Neural cell (in vitro differentiated cells): Measurements from ENCODE around the gene RAB18. TPM values are rescaled to one million over a fixed set of nuclear protein-coding genes. Genes with fewer than 3 reads are reported as not detected.

Experiments used
- H2AFZ ChIP-seq: fragments of 200-600, 300-800 bp; sonication (generic), shearing (Covaris generic); 2 replicates; pipeline ENCODE4 v1.6.0; 2014; ENCODE audit warnings: low read depth, mild to moderate bottlenecking, antibody characterized with exemption, low read length, moderate library complexity
- H3F3A ChIP-seq: fragments of 200-600 bp; shearing (Covaris generic); 2 replicates; pipeline ENCODE4 v1.6.1; 2016; ENCODE audit warnings: mild to moderate bottlenecking, moderate library complexity, mixed read lengths, antibody characterized with exemption, low read length; ENCODE audit not compliant: insufficient read depth, poor library complexity, severe bottlenecking
- H3K27ac ChIP-seq: fragments of 200-600, 300-800 bp; sonication (generic), shearing (Covaris generic); 2 replicates; pipeline ENCODE4 v1.5.1; 2014; ENCODE audit warnings: mild to moderate bottlenecking, low read length, moderate library complexity
- H3K27me3 ChIP-seq: fragments of 300-800, 200-600 bp; sonication (generic), shearing (Covaris generic); 2 replicates; pipeline ENCODE4 v1.6.0; 2014; ENCODE audit warnings: mild to moderate bottlenecking, low read depth, low read length, moderate library complexity; ENCODE audit not compliant: insufficient read depth
- H3K36me3 ChIP-seq: fragments of 300-800, 200-600 bp; sonication (generic), shearing (Covaris generic); 2 replicates; pipeline ENCODE4 v1.5.1; 2014; ENCODE audit warnings: mild to moderate bottlenecking, antibody characterized with exemption, low read length, moderate library complexity; ENCODE audit not compliant: insufficient read depth
- H3K4me2 ChIP-seq: fragments of 300-800, 200-600 bp; sonication (generic), shearing (Covaris generic); 2 replicates; pipeline ENCODE4 v1.6.0; 2014; ENCODE audit warnings: mild to moderate bottlenecking, low read length
- H3K4me3 ChIP-seq: fragments of 300-800, 200-600 bp; sonication (generic), shearing (Covaris generic); 2 replicates; pipeline ENCODE4 v1.5.1; 2014; ENCODE audit warnings: mild to moderate bottlenecking, low read length, moderate library complexity
- H3K79me2 ChIP-seq: fragments of 200-600 bp; shearing (Covaris generic); replicated peaks from 2 replicates; pipeline ENCODE4 v1.6.0; 2014; ENCODE audit warnings: mild to moderate bottlenecking, low read length, moderate library complexity; ENCODE audit not compliant: insufficient read depth
- H3K9ac ChIP-seq: fragments of 300-800, 200-600 bp; sonication (generic), shearing (Covaris generic); 2 replicates; pipeline ENCODE4 v1.6.1; 2016; ENCODE audit warnings: mild to moderate bottlenecking, low read length, mixed read lengths
- H3K9me2 ChIP-seq: fragments of 200-600 bp; shearing (Covaris generic); 2 replicates; pipeline ENCODE4 v1.6.1; 2016; ENCODE audit warnings: mild to moderate bottlenecking, low read length, mixed read lengths; ENCODE audit not compliant: insufficient read depth
- H3K9me3 ChIP-seq: fragments of 200-600, 300-800 bp; sonication (generic), shearing (Covaris generic); 2 replicates; pipeline ENCODE4 v1.6.1; 2016; ENCODE audit warnings: mild to moderate bottlenecking, mixed run types, low read length, moderate library complexity, mixed read lengths
- H4K20me1 ChIP-seq: fragments of 200-600 bp; shearing (Covaris generic); 2 replicates; pipeline ENCODE4 v1.6.1; 2016; ENCODE audit warnings: mild to moderate bottlenecking, mixed run types; ENCODE audit not compliant: insufficient read depth
- EP300 ChIP-seq: fragments of 450-650 bp; conservative IDR thresholded peaks from 2 replicates; pipeline ENCODE4 v1.6.1; 2014; ENCODE audit warnings: antibody characterized with exemption, mild to moderate bottlenecking, moderate library complexity; ENCODE audit not compliant: poor library complexity, severe bottlenecking
- EZH2 ChIP-seq: fragments of 200-600, 300-800 bp; shearing (Covaris generic), sonication (generic); IDR thresholded peaks from 2 replicates; pipeline ENCODE4 v1.6.1; 2014; ENCODE audit warnings: antibody characterized with exemption, low read length, borderline replicate concordance, mild to moderate bottlenecking; ENCODE audit not compliant: insufficient read depth, poor library complexity, severe bottlenecking
- MXI1 ChIP-seq: fragments of 450-650 bp; conservative IDR thresholded peaks from 2 replicates; pipeline ENCODE4 v1.6.1; 2014; ENCODE audit warnings: antibody characterized with exemption, mild to moderate bottlenecking; ENCODE audit not compliant: poor library complexity, severe bottlenecking
- POLR2AphosphoS5 ChIP-seq: IDR thresholded peaks from 2 replicates; pipeline ENCODE4 v1.6.1; 2012
- RAD21 ChIP-seq: fragments of 450-650 bp; conservative IDR thresholded peaks from 2 replicates; pipeline ENCODE4 v1.6.1; 2014; ENCODE audit warnings: antibody characterized with exemption, mild to moderate bottlenecking, moderate library complexity
- SMC3 ChIP-seq: fragments of 450-650 bp; conservative IDR thresholded peaks from 2 replicates; pipeline ENCODE4 v1.6.1; 2014; ENCODE audit warnings: antibody characterized with exemption, mild to moderate bottlenecking, moderate library complexity; ENCODE audit not compliant: poor library complexity
- TAF1 ChIP-seq: IDR thresholded peaks from 2 replicates; pipeline ENCODE4 v1.6.1; 2012; ENCODE audit warnings: low read depth
- polyA plus RNA-seq: library from polyadenylated mRNA; depleted of rRNA; stranded (reverse); fragments of >200 nt; gene quantifications from 2 replicates; pipeline ENCODE4 v1.2.3, GENCODE V29; 2014
- TF ChIP-seq, protein P1 (sequence below): fragments of 450-650 bp; IDR thresholded peaks from 2 replicates; pipeline ENCODE4 v1.5.1; 2014; ENCODE audit warnings: antibody characterized with exemption, mild to moderate bottlenecking, moderate library complexity; ENCODE audit not compliant: poor library complexity, severe bottlenecking
- TF ChIP-seq, protein P2 (sequence below): IDR thresholded peaks from 2 replicates; pipeline ENCODE4 v1.6.1; 2012; ENCODE audit warnings: borderline replicate concordance

Gene RAB18
- polyA plus RNA-seq, 1 donor from 2014 or later, result 122 TPM

- Histone ChIP-seq H3F3A (no peaks in the 10 kb centered on the region), H3K9me3 (no peaks in the 10 kb centered on the region), H2AFZ (no peak overlapping the region), H3K9ac (no peak overlapping the region), H3K27me3 (no peaks in the 10 kb centered on the region), H4K20me1 (no peaks in the 10 kb centered on the region), H3K4me3 (no peak overlapping the region), H3K36me3 (no peaks in the 10 kb centered on the region), H3K4me2 (no peak overlapping the region), H3K79me2 (peaks cover 35% of the 10 kb centered on the region), H3K9me2 (no peaks in the 10 kb centered on the region), H3K27ac (no peak overlapping the region)
- TF ChIP-seq TAF1 (no peak), RAD21 (no peak), SMC3 (no peak), POLR2AphosphoS5 (no peak), EZH2 (no peak), MXI1 (no peak)
- TF ChIP-seq, protein P1, sequence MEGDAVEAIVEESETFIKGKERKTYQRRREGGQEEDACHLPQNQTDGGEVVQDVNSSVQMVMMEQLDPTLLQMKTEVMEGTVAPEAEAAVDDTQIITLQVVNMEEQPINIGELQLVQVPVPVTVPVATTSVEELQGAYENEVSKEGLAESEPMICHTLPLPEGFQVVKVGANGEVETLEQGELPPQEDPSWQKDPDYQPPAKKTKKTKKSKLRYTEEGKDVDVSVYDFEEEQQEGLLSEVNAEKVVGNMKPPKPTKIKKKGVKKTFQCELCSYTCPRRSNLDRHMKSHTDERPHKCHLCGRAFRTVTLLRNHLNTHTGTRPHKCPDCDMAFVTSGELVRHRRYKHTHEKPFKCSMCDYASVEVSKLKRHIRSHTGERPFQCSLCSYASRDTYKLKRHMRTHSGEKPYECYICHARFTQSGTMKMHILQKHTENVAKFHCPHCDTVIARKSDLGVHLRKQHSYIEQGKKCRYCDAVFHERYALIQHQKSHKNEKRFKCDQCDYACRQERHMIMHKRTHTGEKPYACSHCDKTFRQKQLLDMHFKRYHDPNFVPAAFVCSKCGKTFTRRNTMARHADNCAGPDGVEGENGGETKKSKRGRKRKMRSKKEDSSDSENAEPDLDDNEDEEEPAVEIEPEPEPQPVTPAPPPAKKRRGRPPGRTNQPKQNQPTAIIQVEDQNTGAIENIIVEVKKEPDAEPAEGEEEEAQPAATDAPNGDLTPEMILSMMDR, result no peak
These were observed 10.1 kb downstream of the RAB18 start for GRCh38 chr10:27514243-27514642.

GRCh38 chr10:27518261-27518660 lies 14.2 kb downstream of the RAB18 start:
- H3K4me2 ChIP-seq, result no peak overlapping the region
- no peaks in the 10 kb centered on the region for H3K9me3 ChIP-seq
- H3K9ac ChIP-seq, result no peak overlapping the region
- peaks cover 50% of the 10 kb centered on the region for H3K79me2 ChIP-seq
- H4K20me1 ChIP-seq, result no peaks in the 10 kb centered on the region
- TF ChIP-seq TAF1, result no peak
- no peaks in the 10 kb centered on the region for H3F3A ChIP-seq
- H3K27ac ChIP-seq, result no peak overlapping the region
- H2AFZ ChIP-seq, result no peak overlapping the region
- H3K4me3 ChIP-seq, result no peak overlapping the region
- no peaks in the 10 kb centered on the region for H3K27me3 ChIP-seq
- H3K9me2 ChIP-seq, result no peaks in the 10 kb centered on the region
- no peaks in the 10 kb centered on the region for H3K36me3 ChIP-seq

DNA sequence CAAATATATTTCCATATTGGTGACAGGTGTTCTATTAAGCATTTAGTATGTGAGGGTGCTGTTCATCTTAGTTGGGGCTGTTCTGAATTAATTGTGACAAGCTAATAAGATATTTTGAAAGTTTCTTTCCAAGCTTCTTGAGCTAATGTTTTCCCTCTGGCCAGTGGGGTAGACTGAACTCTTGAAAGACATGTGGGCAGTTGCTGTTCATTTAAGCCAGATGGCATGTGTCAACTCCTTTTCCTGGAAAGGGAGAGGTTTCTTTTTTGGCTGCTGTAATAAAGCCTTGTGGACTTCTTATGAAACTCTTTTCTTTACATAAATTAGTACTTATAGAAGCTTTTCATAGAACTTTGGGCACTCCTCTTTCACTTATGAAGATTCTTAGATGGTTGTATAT lies 21.7 kb downstream of the RAB18 start:
- Histone ChIP-seq H3K9me3 (no peaks in the 10 kb centered on the region), H3K36me3 (no peaks in the 10 kb centered on the region), H3K79me2 (peaks cover 13% of the 10 kb centered on the region), H3K9me2 (no peaks in the 10 kb centered on the region), H3F3A (no peaks in the 10 kb centered on the region), H3K9ac (no peak overlapping the region), H2AFZ (no peak overlapping the region), H4K20me1 (no peaks in the 10 kb centered on the region), H3K4me3 (no peak overlapping the region), H3K4me2 (no peak overlapping the region), H3K27ac (no peak overlapping the region), H3K27me3 (no peaks in the 10 kb centered on the region)
- TF ChIP-seq RAD21, result no peak
- TF ChIP-seq, protein P2, sequence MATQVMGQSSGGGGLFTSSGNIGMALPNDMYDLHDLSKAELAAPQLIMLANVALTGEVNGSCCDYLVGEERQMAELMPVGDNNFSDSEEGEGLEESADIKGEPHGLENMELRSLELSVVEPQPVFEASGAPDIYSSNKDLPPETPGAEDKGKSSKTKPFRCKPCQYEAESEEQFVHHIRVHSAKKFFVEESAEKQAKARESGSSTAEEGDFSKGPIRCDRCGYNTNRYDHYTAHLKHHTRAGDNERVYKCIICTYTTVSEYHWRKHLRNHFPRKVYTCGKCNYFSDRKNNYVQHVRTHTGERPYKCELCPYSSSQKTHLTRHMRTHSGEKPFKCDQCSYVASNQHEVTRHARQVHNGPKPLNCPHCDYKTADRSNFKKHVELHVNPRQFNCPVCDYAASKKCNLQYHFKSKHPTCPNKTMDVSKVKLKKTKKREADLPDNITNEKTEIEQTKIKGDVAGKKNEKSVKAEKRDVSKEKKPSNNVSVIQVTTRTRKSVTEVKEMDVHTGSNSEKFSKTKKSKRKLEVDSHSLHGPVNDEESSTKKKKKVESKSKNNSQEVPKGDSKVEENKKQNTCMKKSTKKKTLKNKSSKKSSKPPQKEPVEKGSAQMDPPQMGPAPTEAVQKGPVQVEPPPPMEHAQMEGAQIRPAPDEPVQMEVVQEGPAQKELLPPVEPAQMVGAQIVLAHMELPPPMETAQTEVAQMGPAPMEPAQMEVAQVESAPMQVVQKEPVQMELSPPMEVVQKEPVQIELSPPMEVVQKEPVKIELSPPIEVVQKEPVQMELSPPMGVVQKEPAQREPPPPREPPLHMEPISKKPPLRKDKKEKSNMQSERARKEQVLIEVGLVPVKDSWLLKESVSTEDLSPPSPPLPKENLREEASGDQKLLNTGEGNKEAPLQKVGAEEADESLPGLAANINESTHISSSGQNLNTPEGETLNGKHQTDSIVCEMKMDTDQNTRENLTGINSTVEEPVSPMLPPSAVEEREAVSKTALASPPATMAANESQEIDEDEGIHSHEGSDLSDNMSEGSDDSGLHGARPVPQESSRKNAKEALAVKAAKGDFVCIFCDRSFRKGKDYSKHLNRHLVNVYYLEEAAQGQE, result no peak
- TF ChIP-seq TAF1, result no peak
- no peak for TF ChIP-seq POLR2AphosphoS5
- TF ChIP-seq EZH2, result no peak
- TF ChIP-seq SMC3, result no peak
- TF ChIP-seq EP300, result no peak
- TF ChIP-seq, protein P1, result no peak
- no peak for TF ChIP-seq MXI1
